Activated naive CD8-positive, alpha-beta T cell (primary cell): Measurements from ENCODE around the gene QSOX1.

Experiments used
- H3K27ac Mint-ChIP-seq: one replicate; pipeline ENCODE4 v1.8.0; 2021; ENCODE audit warnings: mixed read lengths
- H3K27me3 Mint-ChIP-seq: one replicate; pipeline ENCODE4 v1.8.0; 2021; ENCODE audit warnings: mixed read lengths
- H3K36me3 Mint-ChIP-seq: one replicate; pipeline ENCODE4 v1.8.0; 2021; ENCODE audit warnings: mixed read lengths
- H3K4me1 Mint-ChIP-seq: one replicate; pipeline ENCODE4 v1.8.0; 2021; ENCODE audit warnings: low read depth, mixed read lengths
- H3K4me3 Mint-ChIP-seq: one replicate; pipeline ENCODE4 v1.8.0; 2021; ENCODE audit warnings: mild to moderate bottlenecking, mixed read lengths
- H3K9me3 Mint-ChIP-seq: one replicate; pipeline ENCODE4 v1.8.0; 2021; ENCODE audit warnings: low read depth, mixed read lengths

Gene QSOX1

DNA sequence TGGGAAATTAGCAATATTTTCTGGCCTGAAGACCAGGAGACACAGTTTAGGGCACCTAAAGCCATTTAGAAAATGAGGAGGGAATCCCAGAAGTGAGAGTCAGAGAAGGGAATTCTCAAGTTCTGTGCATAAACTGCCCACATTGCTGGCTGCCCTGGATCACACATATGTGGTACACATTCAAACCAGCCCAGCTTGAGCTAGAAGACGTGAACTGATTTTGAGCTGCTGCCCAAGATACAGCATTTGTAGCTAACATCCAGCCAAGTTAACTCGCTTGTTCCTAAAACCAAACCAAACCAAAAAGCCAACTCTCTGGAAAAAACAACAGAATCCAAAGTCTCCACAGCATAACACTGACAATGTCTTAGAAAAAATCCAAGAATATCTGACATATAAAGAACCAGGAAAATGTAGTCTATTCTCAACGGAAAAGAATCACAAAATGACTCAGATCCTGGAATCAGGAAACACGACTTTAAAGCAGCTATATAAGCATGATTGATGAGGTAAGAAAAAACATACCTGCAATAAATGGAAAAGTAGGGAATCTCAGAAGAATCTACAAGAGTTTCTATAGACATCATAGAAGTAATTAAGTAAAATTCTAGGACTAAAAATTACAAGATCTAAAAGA lies 18.2 kb upstream of the QSOX1 start:
- H3K4me1 Mint-ChIP-seq: no peaks in the 10 kb centered on the region
- H3K27ac Mint-ChIP-seq: no peak overlapping the region
- H3K4me3 Mint-ChIP-seq: no peak overlapping the region
- peaks cover 7% of the 10 kb centered on the region for H3K36me3 Mint-ChIP-seq
- H3K27me3 Mint-ChIP-seq: peaks cover 14% of the 10 kb centered on the region
- H3K9me3 Mint-ChIP-seq: peaks cover 9% of the 10 kb centered on the region

DNA sequence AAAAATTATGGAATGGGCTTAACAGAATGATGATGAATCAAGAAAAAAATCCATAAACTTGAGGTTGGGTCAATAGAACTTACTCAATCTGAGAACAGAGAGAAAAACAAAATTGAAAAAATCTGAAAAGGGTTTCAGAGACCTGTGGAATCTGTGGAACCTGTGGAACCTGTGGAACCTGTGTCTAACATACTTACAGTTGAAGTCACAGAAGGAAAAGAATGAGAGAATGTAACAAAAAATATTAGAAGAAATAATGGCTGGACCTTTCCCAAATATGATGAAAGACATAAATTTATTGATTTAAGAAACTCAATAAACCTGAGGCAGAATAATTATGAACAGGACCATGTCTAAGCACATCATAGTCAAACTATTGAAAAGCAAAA lies 17.7 kb upstream of the QSOX1 start:
- Mint-ChIP-seq H3K4me3 (no peak overlapping the region), H3K4me1 (no peaks in the 10 kb centered on the region), H3K27ac (no peak overlapping the region), H3K27me3 (peaks cover 14% of the 10 kb centered on the region), H3K36me3 (peaks cover 7% of the 10 kb centered on the region), H3K9me3 (peaks cover 9% of the 10 kb centered on the region)

DNA sequence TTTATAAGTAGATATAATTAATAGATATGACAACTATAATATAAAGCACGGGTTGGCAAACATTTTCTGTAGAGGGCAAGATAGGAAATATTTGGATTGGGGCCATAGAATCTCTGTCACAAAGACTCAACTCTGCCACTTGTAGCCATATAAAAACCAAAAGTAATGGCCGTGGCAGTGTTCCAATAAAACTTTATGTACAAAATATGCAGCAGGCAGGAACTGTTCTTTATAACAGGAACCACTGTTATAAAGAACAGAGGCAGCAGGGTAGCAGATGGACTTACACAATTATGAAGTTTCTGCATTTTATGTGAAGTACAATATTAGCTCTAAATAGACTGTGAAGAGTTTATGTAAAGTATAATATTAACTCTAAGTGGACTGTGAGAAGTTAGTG lies 16.9 kb upstream of the QSOX1 start:
- peaks cover 7% of the 10 kb centered on the region for H3K36me3 Mint-ChIP-seq
- peaks cover 9% of the 10 kb centered on the region for H3K9me3 Mint-ChIP-seq
- no peak overlapping the region for H3K4me3 Mint-ChIP-seq
- H3K27me3 Mint-ChIP-seq: peaks cover 14% of the 10 kb centered on the region
- no peaks in the 10 kb centered on the region for H3K4me1 Mint-ChIP-seq
- no peak overlapping the region for H3K27ac Mint-ChIP-seq

DNA sequence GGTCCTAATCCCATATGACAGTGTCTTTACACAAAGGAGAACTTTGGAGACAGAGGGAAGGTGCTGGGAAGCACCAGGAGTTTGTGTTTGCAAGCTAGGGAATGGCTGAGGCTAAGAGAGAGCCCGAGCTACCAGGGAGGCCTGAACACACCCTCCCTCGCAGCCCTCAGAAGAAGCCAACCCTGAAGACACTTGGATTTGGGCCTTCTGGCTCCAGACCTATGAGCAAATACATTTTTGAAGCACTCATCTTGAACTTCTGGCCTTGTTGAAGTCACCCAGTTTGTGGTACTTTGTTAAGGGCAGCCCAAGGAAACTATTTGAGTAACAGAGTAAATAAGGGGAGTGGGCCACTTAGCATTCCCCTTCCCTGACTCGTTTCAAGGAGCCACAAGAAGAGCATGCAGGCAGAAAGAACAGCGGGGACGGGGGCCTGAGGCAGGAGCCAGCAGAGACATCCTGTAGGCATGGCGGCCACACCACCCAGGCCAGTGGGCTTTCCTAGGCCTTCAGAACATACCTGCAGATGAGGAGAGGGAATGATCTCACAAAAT lies 13.2 kb upstream of the QSOX1 start:
- peaks cover 7% of the 10 kb centered on the region for H3K36me3 Mint-ChIP-seq
- no peak overlapping the region for H3K4me3 Mint-ChIP-seq
- no peaks in the 10 kb centered on the region for H3K4me1 Mint-ChIP-seq
- H3K27me3 Mint-ChIP-seq: peaks cover 10% of the 10 kb centered on the region
- no peak overlapping the region for H3K27ac Mint-ChIP-seq
- peaks cover 9% of the 10 kb centered on the region for H3K9me3 Mint-ChIP-seq

DNA sequence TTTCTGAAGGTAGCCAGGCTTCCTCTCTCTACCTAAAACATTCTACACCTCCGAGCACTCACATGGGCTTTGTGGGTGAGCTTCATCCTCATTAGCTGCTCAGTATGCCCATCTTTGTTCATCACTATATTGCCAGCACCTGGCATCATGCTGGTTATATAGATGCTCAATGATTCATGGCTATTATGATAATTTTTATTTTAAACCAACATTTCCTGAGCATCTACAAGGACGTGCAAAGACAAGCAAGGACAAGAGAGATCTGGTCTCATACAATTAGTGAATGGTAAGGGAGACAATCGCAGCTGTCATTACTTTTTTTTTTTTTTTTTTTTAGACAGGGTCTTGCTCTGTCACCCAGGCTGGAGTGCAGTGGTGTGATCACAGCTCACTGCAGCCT lies 11.3 kb upstream of the QSOX1 start:
- Mint-ChIP-seq H3K27ac (no peak overlapping the region), H3K36me3 (peaks cover 2% of the 10 kb centered on the region), H3K4me1 (no peaks in the 10 kb centered on the region), H3K27me3 (peaks cover 3% of the 10 kb centered on the region), H3K4me3 (no peak overlapping the region), H3K9me3 (no peaks in the 10 kb centered on the region)

DNA sequence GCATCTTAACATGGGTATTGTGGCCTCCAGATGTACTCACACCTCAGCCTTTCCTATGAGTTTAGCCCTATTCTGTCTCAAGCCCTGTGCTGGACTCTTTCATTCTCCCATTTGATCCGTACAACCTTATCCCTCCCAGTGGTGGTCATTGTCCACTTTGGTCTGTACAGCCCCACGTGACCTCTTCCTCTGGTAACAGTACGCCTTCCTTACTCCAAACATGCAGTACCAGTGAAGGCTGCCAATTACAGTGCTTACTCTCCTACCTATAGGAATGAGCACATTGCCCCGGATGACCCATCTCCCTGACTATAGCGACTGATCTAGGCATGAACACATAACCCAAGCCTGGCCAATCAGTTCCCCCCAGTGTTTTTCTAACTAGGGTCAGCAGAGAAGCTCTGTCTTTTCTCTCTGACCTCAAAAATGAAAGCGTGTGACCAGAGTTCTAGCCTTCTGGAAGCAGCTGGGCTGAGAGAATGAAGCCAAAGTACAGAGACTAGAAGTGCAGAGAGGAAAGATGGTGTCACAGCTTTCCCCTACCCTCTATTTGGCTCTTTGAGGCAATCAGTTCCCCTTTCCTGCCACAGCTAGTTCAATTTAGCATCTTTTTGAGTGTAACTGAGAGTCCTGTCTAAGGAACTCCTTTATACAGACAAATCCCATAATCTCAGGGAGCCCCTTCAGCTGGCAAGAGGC lies 9.9 kb upstream of the QSOX1 start:
- H3K27me3 Mint-ChIP-seq: peaks cover 3% of the 10 kb centered on the region

DNA sequence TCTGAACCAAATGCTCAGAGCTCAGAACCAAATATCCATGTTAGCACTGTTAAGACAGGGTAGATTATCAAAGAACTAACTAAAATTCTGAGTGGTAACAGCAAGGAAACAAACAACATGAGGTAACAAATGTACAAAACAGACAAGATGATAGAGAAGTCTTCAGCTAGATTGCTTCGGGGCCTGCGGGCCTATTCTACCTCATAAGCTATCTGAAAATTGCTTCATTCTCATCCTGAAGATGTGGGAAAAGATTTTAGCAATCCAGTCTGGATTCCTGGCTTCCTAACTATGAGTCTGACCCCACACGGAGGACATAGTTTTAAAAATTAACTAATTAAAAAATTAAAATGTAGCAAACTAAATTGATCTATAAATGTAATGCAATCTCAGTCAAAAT lies 9.2 kb upstream of the QSOX1 start:
- Mint-ChIP-seq H3K27me3 (peaks cover 3% of the 10 kb centered on the region), H3K9me3 (no peaks in the 10 kb centered on the region), H3K36me3 (peaks cover 2% of the 10 kb centered on the region), H3K27ac (no peak overlapping the region), H3K4me3 (no peak overlapping the region), H3K4me1 (no peaks in the 10 kb centered on the region)

More for the DNA sequence above, 9.9 kb upstream of the QSOX1 start:
- no peak overlapping the region for H3K4me3 Mint-ChIP-seq
- no peaks in the 10 kb centered on the region for H3K4me1 Mint-ChIP-seq
- no peak overlapping the region for H3K27ac Mint-ChIP-seq
- H3K9me3 Mint-ChIP-seq: no peaks in the 10 kb centered on the region
- H3K36me3 Mint-ChIP-seq: peaks cover 2% of the 10 kb centered on the region

DNA sequence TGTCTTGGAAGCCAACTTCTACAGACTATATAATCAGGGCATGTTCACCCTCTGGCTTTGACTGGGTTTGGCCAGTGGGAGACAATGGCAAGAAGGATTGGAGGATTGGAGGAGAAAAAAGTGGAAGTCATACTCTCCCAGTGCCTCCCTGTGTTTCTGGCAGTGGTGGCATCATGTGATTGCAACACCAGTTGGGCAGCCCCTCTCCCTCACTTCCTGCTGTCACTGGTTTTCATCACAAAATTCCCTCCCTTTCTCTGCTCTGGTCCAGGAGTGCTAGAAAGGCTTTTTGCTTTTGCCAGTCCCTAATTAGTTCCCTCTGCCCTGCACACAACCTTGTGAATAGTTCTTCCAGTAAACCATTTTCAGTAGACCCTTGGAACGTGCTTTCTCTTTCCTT lies 3.7 kb upstream of the QSOX1 start:
- no peaks in the 10 kb centered on the region for H3K27me3 Mint-ChIP-seq
- H3K36me3 Mint-ChIP-seq: no peaks in the 10 kb centered on the region
- H3K9me3 Mint-ChIP-seq: no peaks in the 10 kb centered on the region
- no peak overlapping the region for H3K27ac Mint-ChIP-seq
- peaks cover 15% of the 10 kb centered on the region for H3K4me1 Mint-ChIP-seq
- H3K4me3 Mint-ChIP-seq: no peak overlapping the region

DNA sequence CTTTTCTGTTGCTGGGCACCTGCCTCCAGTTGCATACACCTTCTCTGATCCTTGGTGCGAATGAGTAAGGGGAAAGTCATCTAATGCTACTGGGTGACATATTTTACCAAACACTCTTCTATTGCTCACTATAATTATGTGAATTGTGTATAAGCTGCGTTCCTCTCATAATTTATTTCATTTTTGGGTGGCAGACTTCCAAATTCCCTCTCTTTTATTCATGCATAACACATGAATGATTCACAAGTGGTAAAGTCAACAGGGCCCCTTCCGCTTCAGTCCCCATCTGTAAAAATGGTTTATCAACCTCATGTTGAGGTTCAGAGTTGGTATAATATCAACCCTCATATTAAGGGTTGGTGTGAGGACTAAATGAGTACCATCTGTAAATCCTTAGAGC lies 3.2 kb upstream of the QSOX1 start:
- Mint-ChIP-seq H3K27me3 (no peaks in the 10 kb centered on the region), H3K4me1 (peaks cover 20% of the 10 kb centered on the region), H3K36me3 (no peaks in the 10 kb centered on the region), H3K27ac (no peak overlapping the region), H3K4me3 (no peak overlapping the region), H3K9me3 (no peaks in the 10 kb centered on the region)

DNA sequence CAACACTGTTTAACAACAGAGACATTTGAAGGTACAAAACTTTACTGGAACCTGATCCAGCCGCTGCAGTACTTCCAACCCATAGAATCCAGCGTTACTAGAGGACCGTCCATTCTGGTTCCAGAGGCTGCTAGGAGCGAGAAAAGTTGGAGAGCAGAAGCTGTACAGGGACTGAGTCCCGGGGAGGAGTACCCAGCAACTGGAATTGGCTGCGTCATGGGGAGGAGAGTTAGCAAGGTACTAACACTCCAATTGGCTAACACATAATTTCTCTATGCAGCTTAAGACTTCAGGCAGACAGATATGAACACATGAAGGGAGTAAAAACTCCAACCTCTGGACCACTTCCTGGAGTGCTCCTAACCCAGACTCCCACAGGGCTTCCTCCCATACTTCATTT lies 2.1 kb upstream of the QSOX1 start:
- no peak overlapping the region for H3K4me3 Mint-ChIP-seq
- no peaks in the 10 kb centered on the region for H3K36me3 Mint-ChIP-seq
- no peaks in the 10 kb centered on the region for H3K9me3 Mint-ChIP-seq
- no peaks in the 10 kb centered on the region for H3K27me3 Mint-ChIP-seq
- no peak overlapping the region for H3K27ac Mint-ChIP-seq
- H3K4me1 Mint-ChIP-seq: peaks cover 29% of the 10 kb centered on the region

DNA sequence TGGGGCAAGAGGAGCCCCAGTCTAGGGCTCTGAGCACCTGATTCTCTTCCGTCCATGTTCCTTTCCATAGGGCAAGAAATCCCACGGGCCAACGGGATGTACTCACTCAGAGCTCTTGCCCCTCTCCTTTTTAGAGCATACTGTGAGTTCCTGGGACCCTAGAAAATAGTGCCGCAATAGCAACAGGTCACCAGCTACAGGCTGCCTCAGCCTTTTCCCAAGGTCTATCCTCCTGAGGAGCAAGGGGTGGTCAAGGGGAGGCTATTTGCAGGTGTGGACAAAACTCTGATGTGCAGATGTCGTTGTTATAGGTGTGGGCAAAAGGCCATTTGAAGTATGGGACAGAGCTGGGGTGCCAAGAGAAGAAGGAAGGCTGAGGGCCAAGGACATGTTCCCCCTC lies 1.6 kb upstream of the QSOX1 start:
- H3K4me3 Mint-ChIP-seq: peak overlapping the region; percentile 91
- H3K4me1 Mint-ChIP-seq: peaks cover 29% of the 10 kb centered on the region
- H3K27me3 Mint-ChIP-seq: no peaks in the 10 kb centered on the region
- no peaks in the 10 kb centered on the region for H3K36me3 Mint-ChIP-seq
- no peaks in the 10 kb centered on the region for H3K9me3 Mint-ChIP-seq
- no peak overlapping the region for H3K27ac Mint-ChIP-seq

DNA sequence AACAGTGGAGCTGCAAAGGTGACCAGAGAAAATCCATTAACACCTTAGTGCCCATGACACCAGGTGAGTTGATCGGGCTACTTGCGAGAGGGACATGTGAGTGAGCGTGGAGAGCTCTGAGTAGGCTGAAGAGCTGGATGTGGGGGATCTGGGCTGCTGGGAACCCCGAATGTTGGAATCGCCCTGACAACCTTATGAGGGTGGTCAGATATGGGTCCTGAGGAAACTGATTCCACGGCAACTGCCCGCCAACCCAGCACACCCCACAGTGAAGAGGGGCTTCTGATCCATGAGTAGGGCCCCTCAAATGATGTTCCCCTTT lies 705 bp upstream of the QSOX1 start:
- Mint-ChIP-seq H3K4me3 (peak overlapping the region; percentile 91), H3K9me3 (no peaks in the 10 kb centered on the region), H3K4me1 (peaks cover 31% of the 10 kb centered on the region), H3K27me3 (no peaks in the 10 kb centered on the region), H3K27ac (peak overlapping the region; percentile 54), H3K36me3 (no peaks in the 10 kb centered on the region)

DNA sequence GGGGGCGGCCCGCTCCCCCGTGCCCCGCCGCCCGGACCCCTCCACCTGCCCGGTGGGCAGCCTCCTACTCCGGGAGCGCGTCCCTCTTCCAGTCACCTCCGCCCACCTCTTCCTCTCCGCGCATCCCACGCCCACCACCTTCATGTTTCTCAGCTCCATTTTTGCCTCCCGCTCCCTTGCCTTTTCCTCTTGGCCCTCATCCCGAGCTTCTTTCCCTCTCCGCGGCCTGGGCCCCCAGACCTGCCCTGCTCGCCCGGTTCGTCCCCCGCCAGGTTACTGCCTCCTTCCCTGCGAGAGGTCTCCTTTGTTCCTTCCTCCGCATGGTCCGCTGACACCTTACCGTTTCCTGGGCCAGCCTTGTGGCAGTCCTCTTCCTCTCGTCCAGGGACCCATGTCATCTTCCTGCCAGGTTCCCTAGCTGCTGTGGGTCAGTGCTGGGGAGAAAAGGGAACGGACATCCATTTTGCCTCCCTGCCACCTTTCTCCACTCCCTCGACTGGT lies 563 bp downstream of the QSOX1 start:
- H3K4me1 Mint-ChIP-seq: peaks cover 35% of the 10 kb centered on the region
- H3K27me3 Mint-ChIP-seq: no peaks in the 10 kb centered on the region
- H3K36me3 Mint-ChIP-seq: no peaks in the 10 kb centered on the region
- H3K9me3 Mint-ChIP-seq: no peaks in the 10 kb centered on the region
- H3K4me3 Mint-ChIP-seq: peak overlapping the region; percentile 93
- peak overlapping the region; percentile 89 for H3K27ac Mint-ChIP-seq

DNA sequence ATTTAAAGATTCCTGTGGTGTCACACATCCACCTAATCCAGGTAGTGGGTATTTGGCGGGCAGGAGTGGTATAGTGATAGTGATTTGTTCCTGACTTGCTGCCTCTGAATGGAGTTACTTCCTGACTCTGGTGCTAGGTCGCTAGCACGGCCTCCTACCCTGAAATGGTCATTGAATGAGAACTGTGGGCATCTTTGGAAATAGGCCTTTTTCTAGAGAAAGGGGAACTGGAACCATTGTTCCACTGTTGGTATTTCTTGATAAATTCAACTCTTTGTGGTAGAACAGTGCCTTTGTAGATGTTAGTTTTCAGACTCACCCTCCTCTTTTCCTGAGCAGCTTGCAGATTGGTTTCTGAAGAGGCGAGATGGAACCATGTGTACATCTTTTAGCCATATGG lies 1.5 kb downstream of the QSOX1 start:
- H3K36me3 Mint-ChIP-seq: no peaks in the 10 kb centered on the region
- no peak overlapping the region for H3K27ac Mint-ChIP-seq
- no peaks in the 10 kb centered on the region for H3K9me3 Mint-ChIP-seq
- H3K27me3 Mint-ChIP-seq: no peaks in the 10 kb centered on the region
- H3K4me1 Mint-ChIP-seq: peaks cover 37% of the 10 kb centered on the region
- H3K4me3 Mint-ChIP-seq: peak overlapping the region; percentile 93

DNA sequence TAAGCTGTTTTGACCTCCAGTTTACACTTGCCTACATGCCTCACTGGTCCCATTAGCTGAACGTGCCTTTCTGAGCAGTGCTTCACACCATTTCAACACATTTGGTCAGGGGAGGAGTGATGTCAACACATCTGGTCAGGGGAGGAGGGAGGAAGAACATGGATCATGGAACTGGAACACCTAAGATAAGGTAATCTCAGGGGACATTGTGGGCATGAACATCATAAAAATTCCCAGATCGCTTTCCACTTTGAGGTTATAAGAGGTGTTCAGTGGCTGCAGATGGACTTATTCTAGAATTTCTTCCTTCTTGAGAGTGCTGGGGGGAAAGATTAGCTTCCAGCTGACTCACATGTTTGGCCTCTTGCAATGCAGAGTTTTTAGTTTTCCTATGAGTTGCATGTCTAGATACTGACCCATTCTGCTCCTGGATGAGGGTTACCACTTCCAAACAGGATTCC lies 2.0 kb downstream of the QSOX1 start:
- H3K4me1 Mint-ChIP-seq: peaks cover 37% of the 10 kb centered on the region
- H3K9me3 Mint-ChIP-seq: no peaks in the 10 kb centered on the region
- peak overlapping the region; percentile 17 for H3K27ac Mint-ChIP-seq
- H3K4me3 Mint-ChIP-seq: peak overlapping the region; percentile 93
- no peaks in the 10 kb centered on the region for H3K36me3 Mint-ChIP-seq
- H3K27me3 Mint-ChIP-seq: no peaks in the 10 kb centered on the region
